HL-60 (cell line): Measurements from ENCODE around the gene CDH23.
A peak's percentile ranks its signal among the peaks of the same experiment; 100 is the strongest.

Experiments used
- DNase-seq, 2 experiments: peaks; one replicate each; pipeline ENCODE4 v3.0.0-alpha.2; 2010 to 2020; ENCODE audit warnings: low read depth in 1 of 2, low spot score in 1 of 2
- H3K27ac ChIP-seq: fragments of 250-450 bp; sonication (Bioruptor Pico); replicated peaks from 2 replicates; pipeline ENCODE4 v1.5.1; 2020; ENCODE audit warnings: mild to moderate bottlenecking, moderate library complexity
- H3K27me3 ChIP-seq: fragments of 250-450 bp; sonication (Bioruptor Pico); 2 replicates; pipeline ENCODE4 v1.5.1; 2021; ENCODE audit warnings: mild to moderate bottlenecking, moderate library complexity; ENCODE audit not compliant: insufficient read depth, poor library complexity, severe bottlenecking
- H3K4me3 ChIP-seq: replicated peaks from 2 replicates; pipeline ENCODE4 v1.5.1; 2011; ENCODE audit warnings: mild to moderate bottlenecking, control low read depth, low read length; ENCODE audit not compliant: insufficient read depth
- GABPA ChIP-seq: IDR thresholded peaks from 2 replicates; pipeline ENCODE4 v1.6.1; 2012; ENCODE audit warnings: low read depth
- POLR2AphosphoS5 ChIP-seq: IDR thresholded peaks from 2 replicates; pipeline ENCODE4 v1.6.1; 2012; ENCODE audit warnings: low read depth
- SPI1 ChIP-seq: IDR thresholded peaks from 2 replicates; pipeline ENCODE4 v1.6.1; 2012; ENCODE audit warnings: low read depth, mild to moderate bottlenecking, borderline replicate concordance
- TF ChIP-seq, protein P1 (sequence below): IDR thresholded peaks from 2 replicates; pipeline ENCODE4 v1.6.1; 2012; ENCODE audit warnings: low read depth; ENCODE audit not compliant: insufficient replicate concordance
- TF ChIP-seq, protein P2 (sequence below): IDR thresholded peaks from one replicate; pipeline ENCODE4 v1.5.1; 2011; ENCODE audit warnings: low read length, control low read depth, inconsistent platforms; ENCODE audit not compliant: insufficient read depth

The CDH23 gene

DNA sequence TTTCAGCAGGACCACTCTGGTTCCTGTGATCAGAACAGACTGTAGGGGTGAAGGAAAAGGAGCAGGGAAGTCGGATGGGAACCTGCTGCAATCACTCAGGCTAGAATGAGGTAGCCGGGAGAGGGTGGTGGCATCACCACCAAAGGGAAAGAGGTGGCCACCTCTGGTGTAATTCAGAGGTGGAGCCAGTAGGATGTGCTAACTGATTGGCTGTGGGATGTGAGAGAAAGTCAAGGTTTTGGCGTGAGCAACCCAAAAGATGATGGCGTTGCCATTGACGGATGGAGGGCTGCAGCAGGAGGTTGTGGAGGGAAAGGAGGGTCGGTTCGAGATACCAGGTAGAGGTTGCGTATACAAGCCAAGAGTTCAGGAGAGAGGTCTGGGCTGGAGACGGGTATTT, 384.0 kb downstream of the CDH23 start:
- no peaks in the 10 kb centered on the region for H3K27me3 ChIP-seq
- H3K4me3 ChIP-seq, result no peak overlapping the region
- no peak for DNase-seq
- TF ChIP-seq GABPA, result no peak
- TF ChIP-seq, protein P1, sequence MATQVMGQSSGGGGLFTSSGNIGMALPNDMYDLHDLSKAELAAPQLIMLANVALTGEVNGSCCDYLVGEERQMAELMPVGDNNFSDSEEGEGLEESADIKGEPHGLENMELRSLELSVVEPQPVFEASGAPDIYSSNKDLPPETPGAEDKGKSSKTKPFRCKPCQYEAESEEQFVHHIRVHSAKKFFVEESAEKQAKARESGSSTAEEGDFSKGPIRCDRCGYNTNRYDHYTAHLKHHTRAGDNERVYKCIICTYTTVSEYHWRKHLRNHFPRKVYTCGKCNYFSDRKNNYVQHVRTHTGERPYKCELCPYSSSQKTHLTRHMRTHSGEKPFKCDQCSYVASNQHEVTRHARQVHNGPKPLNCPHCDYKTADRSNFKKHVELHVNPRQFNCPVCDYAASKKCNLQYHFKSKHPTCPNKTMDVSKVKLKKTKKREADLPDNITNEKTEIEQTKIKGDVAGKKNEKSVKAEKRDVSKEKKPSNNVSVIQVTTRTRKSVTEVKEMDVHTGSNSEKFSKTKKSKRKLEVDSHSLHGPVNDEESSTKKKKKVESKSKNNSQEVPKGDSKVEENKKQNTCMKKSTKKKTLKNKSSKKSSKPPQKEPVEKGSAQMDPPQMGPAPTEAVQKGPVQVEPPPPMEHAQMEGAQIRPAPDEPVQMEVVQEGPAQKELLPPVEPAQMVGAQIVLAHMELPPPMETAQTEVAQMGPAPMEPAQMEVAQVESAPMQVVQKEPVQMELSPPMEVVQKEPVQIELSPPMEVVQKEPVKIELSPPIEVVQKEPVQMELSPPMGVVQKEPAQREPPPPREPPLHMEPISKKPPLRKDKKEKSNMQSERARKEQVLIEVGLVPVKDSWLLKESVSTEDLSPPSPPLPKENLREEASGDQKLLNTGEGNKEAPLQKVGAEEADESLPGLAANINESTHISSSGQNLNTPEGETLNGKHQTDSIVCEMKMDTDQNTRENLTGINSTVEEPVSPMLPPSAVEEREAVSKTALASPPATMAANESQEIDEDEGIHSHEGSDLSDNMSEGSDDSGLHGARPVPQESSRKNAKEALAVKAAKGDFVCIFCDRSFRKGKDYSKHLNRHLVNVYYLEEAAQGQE, result no peak
- no peak for TF ChIP-seq POLR2AphosphoS5
- TF ChIP-seq SPI1, result no peak
- TF ChIP-seq, protein P2, sequence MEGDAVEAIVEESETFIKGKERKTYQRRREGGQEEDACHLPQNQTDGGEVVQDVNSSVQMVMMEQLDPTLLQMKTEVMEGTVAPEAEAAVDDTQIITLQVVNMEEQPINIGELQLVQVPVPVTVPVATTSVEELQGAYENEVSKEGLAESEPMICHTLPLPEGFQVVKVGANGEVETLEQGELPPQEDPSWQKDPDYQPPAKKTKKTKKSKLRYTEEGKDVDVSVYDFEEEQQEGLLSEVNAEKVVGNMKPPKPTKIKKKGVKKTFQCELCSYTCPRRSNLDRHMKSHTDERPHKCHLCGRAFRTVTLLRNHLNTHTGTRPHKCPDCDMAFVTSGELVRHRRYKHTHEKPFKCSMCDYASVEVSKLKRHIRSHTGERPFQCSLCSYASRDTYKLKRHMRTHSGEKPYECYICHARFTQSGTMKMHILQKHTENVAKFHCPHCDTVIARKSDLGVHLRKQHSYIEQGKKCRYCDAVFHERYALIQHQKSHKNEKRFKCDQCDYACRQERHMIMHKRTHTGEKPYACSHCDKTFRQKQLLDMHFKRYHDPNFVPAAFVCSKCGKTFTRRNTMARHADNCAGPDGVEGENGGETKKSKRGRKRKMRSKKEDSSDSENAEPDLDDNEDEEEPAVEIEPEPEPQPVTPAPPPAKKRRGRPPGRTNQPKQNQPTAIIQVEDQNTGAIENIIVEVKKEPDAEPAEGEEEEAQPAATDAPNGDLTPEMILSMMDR, result no peak
- H3K27ac ChIP-seq, result no peak overlapping the region

DNA sequence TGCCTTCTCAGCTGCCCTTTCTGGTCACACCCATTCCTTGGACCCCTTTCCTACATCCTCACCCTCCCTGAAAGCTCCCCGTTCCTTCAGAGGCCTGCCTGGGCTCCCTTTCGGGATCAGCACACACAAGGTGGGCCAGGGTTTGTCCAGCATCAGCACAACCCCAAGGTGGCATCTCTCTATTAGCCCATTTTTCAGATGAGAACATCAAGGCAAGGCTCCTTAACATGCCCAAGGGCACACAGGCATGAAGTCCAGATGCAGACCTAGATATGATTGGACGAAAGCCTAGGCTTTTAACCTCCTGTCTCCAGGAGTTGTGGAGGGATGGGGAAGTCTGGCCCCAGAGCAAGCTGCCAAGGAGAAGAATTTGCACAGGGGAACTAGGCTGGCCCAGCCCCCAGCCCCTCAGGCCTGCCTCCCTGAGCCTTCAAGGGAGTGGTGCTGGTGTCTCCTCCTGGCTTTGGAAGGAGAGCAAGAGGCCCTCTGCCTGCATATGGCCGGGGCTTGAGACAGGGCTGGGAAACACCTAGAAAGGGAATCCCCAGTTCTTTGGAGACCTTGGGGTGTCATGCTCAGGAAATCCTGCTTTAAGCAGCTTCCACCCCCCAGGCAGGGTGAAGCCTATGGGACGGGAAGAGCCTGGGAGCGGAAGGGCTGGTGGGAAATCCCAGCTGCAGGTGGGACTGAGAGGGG, 385.6 kb downstream of the CDH23 start:
- Histone ChIP-seq H3K27ac (no peak overlapping the region), H3K4me3 (no peak overlapping the region), H3K27me3 (no peaks in the 10 kb centered on the region)
- DNase-seq, result no peak
- no peak for TF ChIP-seq POLR2AphosphoS5
- TF ChIP-seq, protein P1, result no peak
- TF ChIP-seq SPI1, result no peak
- TF ChIP-seq, protein P2, result no peak
- no peak for TF ChIP-seq GABPA

DNA sequence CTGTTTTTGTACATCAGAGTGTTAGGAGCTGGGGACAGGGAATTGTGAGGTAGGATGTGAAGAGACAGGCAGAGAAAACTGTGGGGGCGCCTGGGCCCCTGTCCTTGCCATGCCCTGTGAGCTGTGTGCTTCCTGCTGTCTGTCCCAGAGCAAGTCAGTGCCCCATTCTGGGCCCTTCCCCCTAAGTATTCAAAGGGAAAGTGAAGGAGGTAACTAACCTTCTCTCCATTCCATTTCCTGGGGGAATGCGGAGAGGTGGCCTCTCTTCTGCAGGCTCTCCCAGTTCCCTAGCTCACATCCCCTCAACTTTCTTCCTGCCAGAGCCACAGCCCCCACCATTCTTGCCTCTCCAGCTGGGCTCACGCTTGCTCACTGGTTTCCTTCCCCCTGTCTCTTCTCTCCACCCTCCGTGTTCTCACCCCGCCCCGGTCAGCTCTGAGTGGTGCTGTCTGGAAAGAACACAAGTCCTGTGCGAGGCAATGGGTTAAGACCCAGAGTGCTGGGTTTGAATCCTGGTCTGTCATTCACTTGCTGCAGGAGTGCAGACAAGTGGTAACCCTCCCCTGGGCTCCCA, 386.3 kb downstream of the CDH23 start:
- TF ChIP-seq, protein P2, result no peak
- no peak for TF ChIP-seq POLR2AphosphoS5
- TF ChIP-seq SPI1, result no peak
- TF ChIP-seq GABPA, result no peak
- TF ChIP-seq, protein P1, result no peak
- Histone ChIP-seq H3K27me3 (no peaks in the 10 kb centered on the region), H3K27ac (no peak overlapping the region), H3K4me3 (no peak overlapping the region)
- DNase-seq, result peak in 1 of 2 experiments; percentile 37
